ENCODE measurements around the gene TMEM132D.

DNA sequence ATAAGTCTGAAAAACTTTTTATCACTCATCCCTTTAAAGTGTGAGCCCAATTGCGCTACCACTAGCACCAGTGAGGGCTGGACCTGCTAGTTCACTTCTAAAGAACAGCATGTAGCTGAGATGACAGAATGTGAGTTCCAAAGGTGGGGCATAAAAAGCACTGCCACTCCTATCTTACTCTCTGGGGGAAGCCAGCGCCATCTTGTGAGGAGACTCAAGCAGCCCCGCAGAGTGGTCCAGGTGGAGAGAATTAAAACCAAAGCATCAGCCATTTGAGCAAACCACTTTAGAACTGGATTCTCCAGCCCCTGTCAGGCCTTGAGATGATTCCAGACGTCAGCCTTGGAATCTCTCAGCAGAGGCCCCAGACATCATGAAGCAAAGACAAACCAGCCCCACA, 39.9 kb downstream of the TMEM132D start:
- no peak for TF ChIP-seq CTCF (IDR thresholded peaks at IDR 0.05; ENCODE audit: low read depth, low read length, missing input control)
- TF ChIP-seq SP1 (IDR thresholded peaks at IDR 0.05) = no peak
- TF ChIP-seq TAF1 (conservative IDR thresholded peaks at IDR 0.05) = no peak
- TF ChIP-seq EGR1 (IDR thresholded peaks at IDR 0.05; ENCODE audit: low read depth in 2 of 2) = no peak
- TF ChIP-seq GABPA (IDR thresholded peaks at IDR 0.05 in 1 of 2, conservative IDR thresholded peaks at IDR 0.05 in 1 of 2) = no peak
- TF ChIP-seq YY1 (IDR thresholded peaks at IDR 0.05) = no peak
- no peak for TF ChIP-seq REST (IDR thresholded peaks at IDR 0.05)
- TF ChIP-seq, protein P1, sequence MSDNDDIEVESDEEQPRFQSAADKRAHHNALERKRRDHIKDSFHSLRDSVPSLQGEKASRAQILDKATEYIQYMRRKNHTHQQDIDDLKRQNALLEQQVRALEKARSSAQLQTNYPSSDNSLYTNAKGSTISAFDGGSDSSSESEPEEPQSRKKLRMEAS (IDR thresholded peaks at IDR 0.05) = no peak
- TF ChIP-seq, protein P2, sequence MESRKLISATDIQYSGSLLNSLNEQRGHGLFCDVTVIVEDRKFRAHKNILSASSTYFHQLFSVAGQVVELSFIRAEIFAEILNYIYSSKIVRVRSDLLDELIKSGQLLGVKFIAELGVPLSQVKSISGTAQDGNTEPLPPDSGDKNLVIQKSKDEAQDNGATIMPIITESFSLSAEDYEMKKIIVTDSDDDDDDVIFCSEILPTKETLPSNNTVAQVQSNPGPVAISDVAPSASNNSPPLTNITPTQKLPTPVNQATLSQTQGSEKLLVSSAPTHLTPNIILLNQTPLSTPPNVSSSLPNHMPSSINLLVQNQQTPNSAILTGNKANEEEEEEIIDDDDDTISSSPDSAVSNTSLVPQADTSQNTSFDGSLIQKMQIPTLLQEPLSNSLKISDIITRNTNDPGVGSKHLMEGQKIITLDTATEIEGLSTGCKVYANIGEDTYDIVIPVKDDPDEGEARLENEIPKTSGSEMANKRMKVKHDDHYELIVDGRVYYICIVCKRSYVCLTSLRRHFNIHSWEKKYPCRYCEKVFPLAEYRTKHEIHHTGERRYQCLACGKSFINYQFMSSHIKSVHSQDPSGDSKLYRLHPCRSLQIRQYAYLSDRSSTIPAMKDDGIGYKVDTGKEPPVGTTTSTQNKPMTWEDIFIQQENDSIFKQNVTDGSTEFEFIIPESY (IDR thresholded peaks at IDR 0.05) = no peak
- no peak for TF ChIP-seq JUND (IDR thresholded peaks at IDR 0.05)

Data from liver (tissue), 3 donors.